Esophagus muscularis mucosa (tissue), 4 donors: ENCODE results near the gene BBS2. TPM values are rescaled to one million over a fixed set of nuclear protein-coding genes. Genes with fewer than 3 reads are reported as not detected.
A peak's percentile ranks its signal among the peaks of the same experiment; 100 is the strongest.

Experiments used
- DNase-seq: peaks from one replicate; pipeline ENCODE4 v3.0.0-alpha.2; 2017; ENCODE audit errors: extremely low spot score
- H3K27ac ChIP-seq, 4 donors: fragments of 200-600 bp; sonication (generic); replicated peaks in 1 of 4; 1 replicate in 3 of 4; 2 replicates in 1 of 4; pipeline ENCODE4 v1.5.1; 2016 to 2019; ENCODE audit warnings: mild to moderate bottlenecking in 1 of 4
- H3K27me3 ChIP-seq, 4 donors: fragments of 200-600 bp; sonication (generic); one replicate each; pipeline versions ENCODE4 v1.5.1 to v1.6.0; 2016 to 2019
- H3K36me3 ChIP-seq, 4 donors: fragments of 200-600 bp; sonication (generic); one replicate each; pipeline ENCODE4 v1.5.1; 2016 to 2019
- H3K4me1 ChIP-seq, 4 donors: fragments of 200-600 bp; sonication (generic); one replicate each; pipeline ENCODE4 v1.5.1; 2016 to 2019
- H3K4me3 ChIP-seq, 4 donors: fragments of 200-600 bp; sonication (generic); 1 replicate in 2 of 4; 2 replicates in 2 of 4; pipeline ENCODE4 v1.5.1; 2016 to 2019; ENCODE audit warnings: mild to moderate bottlenecking in 4 of 4, moderate library complexity in 1 of 4
- H3K9me3 ChIP-seq, 4 donors: fragments of 200-600 bp; sonication (generic); 1 replicate in 3 of 4; 2 replicates in 1 of 4; pipeline ENCODE4 v1.5.1; 2016 to 2019
- EP300 ChIP-seq: sonication (generic); formaldehyde crosslinking; IDR thresholded peaks from one replicate; pipeline ENCODE4 v1.6.1; 2017; ENCODE audit warnings: antibody characterized with exemption
- POLR2A ChIP-seq: fragments of 450-650 bp; IDR thresholded peaks from one replicate; pipeline ENCODE4 v1.6.1; 2017; ENCODE audit warnings: antibody characterized with exemption, moderate library complexity, mild to moderate bottlenecking, low read depth
- POLR2AphosphoS5 ChIP-seq, 2 donors: sonication (generic); formaldehyde crosslinking; IDR thresholded peaks; one replicate each; pipeline ENCODE4 v1.6.1; 2017; ENCODE audit warnings: antibody characterized with exemption in 2 of 2
- WGBS: methylation state at CpG from one replicate; pipeline ENCODE4 v1.1.5; 2018; 5-methylcytosine and 5-hydroxymethylcytosine counted together
- intact Hi-C: fragments of 100-400 bp; cut with DNase I; formaldehyde crosslinking; loops from one replicate; pipeline ENCODE4 v1.15.1; 2023
- total RNA-seq, 4 donors: library from RNA; depleted of rRNA; stranded (reverse); fragments of >200 nt; gene quantifications; one replicate each; pipeline versions ENCODE4 v1.1.0 to v1.2.1, GENCODE V29; 2016
- TF ChIP-seq, protein P1 (sequence below), 3 experiments: fragments of 200-600 bp in 2 of 3; fragments of 450-650 bp in 1 of 3; sonication (generic) in 2 of 3; IDR thresholded peaks; one replicate each; pipeline ENCODE4 v1.5.1; 2017 to 2019; ENCODE audit warnings: antibody characterized with exemption in 3 of 3, mild to moderate bottlenecking in 2 of 3, moderate library complexity in 1 of 3

Gene BBS2
- total RNA-seq, 4 donors from 2014 or later: 33.2 to 47.8 (median 39.0) TPM

DNA sequence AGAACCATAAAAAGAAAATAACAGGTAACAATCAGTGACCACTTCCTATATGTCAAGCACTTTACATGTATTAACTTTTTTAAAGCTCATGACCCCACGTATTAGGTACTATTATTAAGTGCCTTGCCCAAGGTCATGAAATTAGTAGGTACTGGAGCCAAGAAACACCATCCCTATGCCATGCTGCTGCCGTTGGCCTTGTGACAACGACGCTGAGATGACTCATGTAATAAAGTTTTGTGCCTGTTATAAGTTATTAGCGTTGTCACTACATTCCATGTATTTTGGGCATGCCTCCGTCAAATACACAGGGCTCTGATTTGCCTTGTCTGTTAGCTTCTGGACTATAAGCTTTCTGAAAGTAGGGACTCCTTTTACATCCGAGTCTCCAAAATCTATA lies 1.4 kb downstream of the BBS2 start:
- 92% methylated on average over 7 of the region's 7 CpGs for WGBS
- TF ChIP-seq POLR2AphosphoS5 (IDR thresholded peaks at IDR 0.05) (no peak), EP300 (no peak), POLR2A (no peak)
- TF ChIP-seq, protein P1, sequence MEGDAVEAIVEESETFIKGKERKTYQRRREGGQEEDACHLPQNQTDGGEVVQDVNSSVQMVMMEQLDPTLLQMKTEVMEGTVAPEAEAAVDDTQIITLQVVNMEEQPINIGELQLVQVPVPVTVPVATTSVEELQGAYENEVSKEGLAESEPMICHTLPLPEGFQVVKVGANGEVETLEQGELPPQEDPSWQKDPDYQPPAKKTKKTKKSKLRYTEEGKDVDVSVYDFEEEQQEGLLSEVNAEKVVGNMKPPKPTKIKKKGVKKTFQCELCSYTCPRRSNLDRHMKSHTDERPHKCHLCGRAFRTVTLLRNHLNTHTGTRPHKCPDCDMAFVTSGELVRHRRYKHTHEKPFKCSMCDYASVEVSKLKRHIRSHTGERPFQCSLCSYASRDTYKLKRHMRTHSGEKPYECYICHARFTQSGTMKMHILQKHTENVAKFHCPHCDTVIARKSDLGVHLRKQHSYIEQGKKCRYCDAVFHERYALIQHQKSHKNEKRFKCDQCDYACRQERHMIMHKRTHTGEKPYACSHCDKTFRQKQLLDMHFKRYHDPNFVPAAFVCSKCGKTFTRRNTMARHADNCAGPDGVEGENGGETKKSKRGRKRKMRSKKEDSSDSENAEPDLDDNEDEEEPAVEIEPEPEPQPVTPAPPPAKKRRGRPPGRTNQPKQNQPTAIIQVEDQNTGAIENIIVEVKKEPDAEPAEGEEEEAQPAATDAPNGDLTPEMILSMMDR (IDR thresholded peaks at IDR 0.05): no peak
- H3K4me1 ChIP-seq: peaks cover 32 to 58% (median 46%) of the 10 kb centered on the region in 4 donors
- intact Hi-C loops: loop anchor here (5.0 kb wide), 2 partner anchors 84 to 184 kb away; no protein-coding TSS in a partner anchor
- H3K36me3 ChIP-seq: no peaks in the 10 kb centered on the region
- H3K4me3 ChIP-seq: peak overlapping the region in 2 of 4 donors; percentile 78 to 98
- no peak for DNase-seq
- no peak overlapping the region for H3K27ac ChIP-seq
- no peaks in the 10 kb centered on the region for H3K27me3 ChIP-seq
- no peaks in the 10 kb centered on the region for H3K9me3 ChIP-seq

DNA sequence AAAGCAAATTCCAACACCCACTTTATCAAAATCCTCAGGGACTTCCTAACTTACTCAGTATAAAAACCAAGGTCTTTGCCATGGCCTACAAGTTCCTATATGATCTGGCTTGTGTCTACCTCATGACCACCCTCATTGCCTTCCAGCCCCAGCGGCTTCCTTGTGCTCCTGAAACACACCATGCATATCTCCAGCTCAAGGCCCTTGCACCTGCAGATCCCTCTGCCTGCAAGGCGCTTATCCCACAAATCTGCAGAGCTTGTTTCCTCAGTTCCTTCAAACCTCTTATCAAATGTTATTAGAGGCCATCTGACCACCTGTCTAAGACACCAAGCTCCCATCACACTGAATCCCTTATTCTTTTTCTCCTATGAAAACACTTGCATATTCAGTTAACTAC lies 2.6 kb downstream of the BBS2 start:
- no peak for TF ChIP-seq POLR2A
- TF ChIP-seq, protein P1 (IDR thresholded peaks at IDR 0.05): no peak
- TF ChIP-seq EP300: no peak
- TF ChIP-seq POLR2AphosphoS5 (IDR thresholded peaks at IDR 0.05): no peak
- Histone ChIP-seq H3K36me3 (peaks cover 0 to 11% (median 4%) of the 10 kb centered on the region in 4 donors), H3K9me3 (no peaks in the 10 kb centered on the region), H3K27me3 (no peaks in the 10 kb centered on the region), H3K27ac (no peak overlapping the region), H3K4me1 (peaks cover 32 to 58% (median 46%) of the 10 kb centered on the region in 4 donors), H3K4me3 (no peak overlapping the region)
- 88% methylated on average over 2 of the region's 2 CpGs for WGBS
- DNase-seq: no peak
- intact Hi-C loops: loop anchor here (5.0 kb wide), 2 partner anchors 85 to 185 kb away; no protein-coding TSS in a partner anchor

DNA sequence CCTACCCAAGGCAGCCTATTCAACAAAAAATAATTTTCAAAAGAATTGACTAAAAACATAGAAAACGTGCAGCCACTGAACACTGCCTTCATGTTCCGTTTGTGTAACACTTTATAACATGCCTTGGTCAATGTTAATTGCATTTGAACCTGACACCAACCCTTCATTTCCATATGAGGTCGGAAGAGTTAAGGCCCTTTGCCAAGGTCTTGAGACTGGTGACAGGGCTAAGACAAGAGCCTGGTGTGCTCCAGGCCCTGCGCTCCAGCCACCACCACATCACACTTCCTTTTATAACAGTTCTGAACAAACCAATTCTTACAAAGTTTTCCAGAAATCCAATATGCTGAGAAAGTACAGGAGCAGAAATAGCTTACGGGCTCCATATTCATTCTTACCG lies 4.2 kb downstream of the BBS2 start:
- H3K36me3 ChIP-seq: peaks cover 0 to 19% (median 10%) of the 10 kb centered on the region in 4 donors
- TF ChIP-seq POLR2AphosphoS5 (IDR thresholded peaks at IDR 0.05) (no peak), EP300 (no peak), POLR2A (no peak)
- TF ChIP-seq, protein P1 (IDR thresholded peaks at IDR 0.05): no peak
- no peaks in the 10 kb centered on the region for H3K27me3 ChIP-seq
- H3K27ac ChIP-seq: peak overlapping the region in 1 of 4 donors; percentile 30
- no peaks in the 10 kb centered on the region for H3K9me3 ChIP-seq
- 76% methylated on average over 6 of the region's 6 CpGs for WGBS
- H3K4me3 ChIP-seq: no peak overlapping the region
- H3K4me1 ChIP-seq: peaks cover 32 to 57% (median 45%) of the 10 kb centered on the region in 4 donors
- intact Hi-C loops: loop anchor here (5.0 kb wide), 2 partner anchors 87 to 187 kb away; no protein-coding TSS in a partner anchor
- DNase-seq: no peak

DNA sequence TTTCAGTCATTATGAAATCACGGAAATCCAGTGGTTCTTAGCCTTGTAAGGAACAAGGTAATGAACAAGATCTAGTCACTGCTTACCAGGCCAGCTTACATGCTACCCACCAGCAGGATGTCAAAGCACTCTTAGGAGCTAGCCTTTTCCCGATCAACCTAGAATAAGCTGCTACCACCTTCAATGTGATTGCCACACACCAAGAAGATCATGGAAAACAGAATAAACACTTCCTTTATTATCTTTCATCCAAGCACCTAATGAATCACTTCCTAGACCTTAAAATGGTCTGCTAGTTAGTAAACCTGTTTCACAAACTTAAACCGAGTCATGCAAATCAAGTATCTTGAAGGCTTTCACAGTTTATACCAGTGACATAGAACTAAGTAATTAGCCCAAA lies 5.0 kb downstream of the BBS2 start:
- no peak for TF ChIP-seq POLR2AphosphoS5 (IDR thresholded peaks at IDR 0.05)
- TF ChIP-seq, protein P1 (IDR thresholded peaks at IDR 0.05): no peak
- no peak for TF ChIP-seq POLR2A
- TF ChIP-seq EP300: no peak
- intact Hi-C loops: loop anchor here (5.0 kb wide), 2 partner anchors 87 to 187 kb away; no protein-coding TSS in a partner anchor
- Histone ChIP-seq H3K27ac (no peak overlapping the region), H3K27me3 (no peaks in the 10 kb centered on the region), H3K36me3 (peaks cover 0 to 27% (median 18%) of the 10 kb centered on the region in 4 donors), H3K9me3 (no peaks in the 10 kb centered on the region), H3K4me3 (no peak overlapping the region), H3K4me1 (peaks cover 28 to 52% (median 42%) of the 10 kb centered on the region in 4 donors)
- WGBS: 84% methylated on average over 3 of the region's 3 CpGs
- DNase-seq: no peak

DNA sequence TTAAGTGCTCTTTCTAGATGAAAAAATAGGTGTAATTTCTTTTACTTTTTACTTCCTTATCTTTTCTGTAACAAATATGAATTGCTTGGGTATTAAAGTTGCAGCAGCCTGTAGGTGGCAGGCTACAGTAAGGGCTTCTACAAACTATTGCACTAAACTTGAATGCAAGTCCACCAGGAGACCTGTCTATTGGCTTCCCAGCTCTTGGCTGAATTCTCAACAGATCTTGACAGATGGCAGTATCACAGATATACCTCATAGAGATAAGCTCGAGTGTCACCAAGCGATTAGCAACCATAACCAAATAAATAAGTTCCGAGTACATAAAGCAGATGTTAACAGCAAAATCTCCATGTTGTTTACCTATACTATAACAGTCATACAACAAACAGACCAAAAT lies 5.9 kb downstream of the BBS2 start:
- Histone ChIP-seq H3K4me3 (no peak overlapping the region), H3K4me1 (peaks cover 24 to 48% (median 37%) of the 10 kb centered on the region in 4 donors), H3K27me3 (no peaks in the 10 kb centered on the region), H3K9me3 (no peaks in the 10 kb centered on the region), H3K27ac (no peak overlapping the region), H3K36me3 (peaks cover 0 to 36% (median 26%) of the 10 kb centered on the region in 4 donors)
- TF ChIP-seq, protein P1 (IDR thresholded peaks at IDR 0.05): peak; percentile 59 to 66 (median 65)
- no peak for TF ChIP-seq POLR2AphosphoS5 (IDR thresholded peaks at IDR 0.05)
- DNase-seq: no peak
- WGBS: 82% methylated on average over 3 of the region's 3 CpGs
- intact Hi-C loops: no loop called here
